ENCODE results near the gene GPRC5B.

GPRC5B gene

GRCh38 chr16:19843371-19843770 lies 41.3 kb downstream of the GPRC5B start:
- DNase-seq (ENCODE audit: extremely low read depth, low read depth), result no peak
- no peak for TF ChIP-seq CTCF (IDR thresholded peaks at IDR 0.05; ENCODE audit: low read depth, low read length, missing control alignments)
- no peak overlapping the region for H3K4me3 ChIP-seq (replicated peaks; ENCODE audit: low read depth, low read length)

- no peak for TF ChIP-seq CTCF (IDR thresholded peaks at IDR 0.05; ENCODE audit: low read depth, low read length, missing control alignments)
- no peak overlapping the region for H3K4me3 ChIP-seq (replicated peaks; ENCODE audit: low read depth, low read length)
- no peak for DNase-seq (ENCODE audit: extremely low read depth, low read depth)
These were observed 42.1 kb downstream of the GPRC5B start for GRCh38 chr16:19842426-19843157.

GRCh38 chr16:19841184-19841583 lies 43.5 kb downstream of the GPRC5B start:
- DNase-seq (ENCODE audit: extremely low read depth, low read depth), result no peak
- no peak for TF ChIP-seq CTCF (IDR thresholded peaks at IDR 0.05; ENCODE audit: low read depth, low read length, missing control alignments)
- no peak overlapping the region for H3K4me3 ChIP-seq (replicated peaks; ENCODE audit: low read depth, low read length)

GRCh38 chr16:19840524-19841110 lies 44.0 kb downstream of the GPRC5B start:
- H3K4me3 ChIP-seq (replicated peaks; ENCODE audit: low read depth, low read length), result no peak overlapping the region
- DNase-seq (ENCODE audit: extremely low read depth, low read depth), result no peak
- TF ChIP-seq CTCF (IDR thresholded peaks at IDR 0.05; ENCODE audit: low read depth, low read length, missing control alignments), result no peak

GRCh38 chr16:19837984-19838707 lies 46.5 kb downstream of the GPRC5B start:
- TF ChIP-seq CTCF (IDR thresholded peaks at IDR 0.05; ENCODE audit: low read depth, low read length, missing control alignments), result no peak
- H3K4me3 ChIP-seq (replicated peaks; ENCODE audit: low read depth, low read length), result no peak overlapping the region
- no peak for DNase-seq (ENCODE audit: extremely low read depth, low read depth)

- H3K4me3 ChIP-seq (replicated peaks; ENCODE audit: low read depth, low read length), result no peak overlapping the region
- TF ChIP-seq CTCF (IDR thresholded peaks at IDR 0.05; ENCODE audit: low read depth, low read length, missing control alignments), result no peak
- no peak for DNase-seq (ENCODE audit: extremely low read depth, low read depth)
These were observed 47.2 kb downstream of the GPRC5B start for GRCh38 chr16:19837331-19837980.
